Measurements from ENCODE around the gene EPHA6. TPM values are rescaled to one million over a fixed set of nuclear protein-coding genes. Genes with fewer than 3 reads are reported as not detected.

Gene EPHA6
- total RNA-seq, 1 experiment from 2014 or later: 0.61 TPM

- Histone ChIP-seq H3K18ac (ENCODE audit: insufficient read length, low read depth, low read length) (no peak overlapping the region), H2BK20ac (ENCODE audit: low read depth, low read length, poor library complexity, severe bottlenecking) (no peak overlapping the region), H3K79me2 (ENCODE audit: insufficient read depth, low read length) (no peaks in the 10 kb centered on the region), H3K23ac (ENCODE audit: insufficient read length, low read depth, low read length) (no peak overlapping the region), H3K4me1 (ENCODE audit: insufficient read depth, low read length) (no peaks in the 10 kb centered on the region), H3K79me1 (ENCODE audit: insufficient read depth, low read depth, low read length, poor library complexity, severe bottlenecking) (no peaks in the 10 kb centered on the region), H3K9ac (ENCODE audit: extremely low read depth, insufficient read length, low read length) (no peak overlapping the region), H4K20me1 (ENCODE audit: control insufficient read depth, insufficient read depth, insufficient read length) (no peaks in the 10 kb centered on the region), H3K27me3 (ENCODE audit: insufficient read depth, low read length) (no peaks in the 10 kb centered on the region), H2AK5ac (ENCODE audit: insufficient read length, low read length) (no peak overlapping the region), H3T11ph (ENCODE audit: low read length) (no peak overlapping the region), H4K5ac (ENCODE audit: insufficient read length, low read depth, low read length) (no peak overlapping the region), H3K56ac (ENCODE audit: insufficient read length, low read depth, low read length) (no peak overlapping the region), H3K23me2 (ENCODE audit: insufficient read length, low read depth, low read length, poor library complexity, severe bottlenecking) (no peaks in the 10 kb centered on the region), H2BK15ac (ENCODE audit: low read depth, low read length) (no peak overlapping the region), H3K27ac (ENCODE audit: insufficient read length, low read depth, low read length) (no peak overlapping the region), H3K4me2 (ENCODE audit: insufficient read depth, insufficient read length, low read length) (no peak overlapping the region), H2AFZ (ENCODE audit: low read length) (no peak overlapping the region), H4K8ac (replicated peaks; ENCODE audit: insufficient read length, low read depth, low read length) (no peak overlapping the region), H2BK5ac (ENCODE audit: insufficient read length, low read length) (no peak overlapping the region), H2BK12ac (ENCODE audit: insufficient read length, low read depth, low read length) (no peak overlapping the region), H3K4ac (ENCODE audit: low read depth, low read length) (no peak overlapping the region), H4K91ac (ENCODE audit: insufficient read length, low read depth, low read length) (no peak overlapping the region), H3K9me3 (ENCODE audit: control insufficient read depth, low read depth, low read length) (no peaks in the 10 kb centered on the region), H2BK120ac (ENCODE audit: low read depth, low read length, poor library complexity, severe bottlenecking) (no peak overlapping the region), H3K14ac (ENCODE audit: insufficient read depth, low read length) (no peak overlapping the region)
- H3K27ac Mint-ChIP-seq: no peak overlapping the region
- no peaks in the 10 kb centered on the region for H3K36me3 Mint-ChIP-seq (ENCODE audit: insufficient read depth in 1 of 3, low read depth in 3 of 3)
- no CpG with 5 or more reads among the region's 3 CpGs for WGBS (ENCODE audit: extremely low coverage, insufficient read length, low lambda C conversion rate)
- no peaks in the 10 kb centered on the region for H3K27me3 Mint-ChIP-seq (ENCODE audit: low read depth)
- H3K9me3 Mint-ChIP-seq: 0 out of 5 replicates have a peak, but pooled peaks cover 0 to 3% of the 10 kb centered on the region in 2 experiments
- H3K4me3 Mint-ChIP-seq: no peak overlapping the region
- H3K4me1 Mint-ChIP-seq: peaks cover 0 to 3% of the 10 kb centered on the region in 2 experiments; a peak in 1 of 4 replicates
- DNase-seq: no peak
- TF ChIP-seq, protein P1, sequence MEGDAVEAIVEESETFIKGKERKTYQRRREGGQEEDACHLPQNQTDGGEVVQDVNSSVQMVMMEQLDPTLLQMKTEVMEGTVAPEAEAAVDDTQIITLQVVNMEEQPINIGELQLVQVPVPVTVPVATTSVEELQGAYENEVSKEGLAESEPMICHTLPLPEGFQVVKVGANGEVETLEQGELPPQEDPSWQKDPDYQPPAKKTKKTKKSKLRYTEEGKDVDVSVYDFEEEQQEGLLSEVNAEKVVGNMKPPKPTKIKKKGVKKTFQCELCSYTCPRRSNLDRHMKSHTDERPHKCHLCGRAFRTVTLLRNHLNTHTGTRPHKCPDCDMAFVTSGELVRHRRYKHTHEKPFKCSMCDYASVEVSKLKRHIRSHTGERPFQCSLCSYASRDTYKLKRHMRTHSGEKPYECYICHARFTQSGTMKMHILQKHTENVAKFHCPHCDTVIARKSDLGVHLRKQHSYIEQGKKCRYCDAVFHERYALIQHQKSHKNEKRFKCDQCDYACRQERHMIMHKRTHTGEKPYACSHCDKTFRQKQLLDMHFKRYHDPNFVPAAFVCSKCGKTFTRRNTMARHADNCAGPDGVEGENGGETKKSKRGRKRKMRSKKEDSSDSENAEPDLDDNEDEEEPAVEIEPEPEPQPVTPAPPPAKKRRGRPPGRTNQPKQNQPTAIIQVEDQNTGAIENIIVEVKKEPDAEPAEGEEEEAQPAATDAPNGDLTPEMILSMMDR (conservative IDR thresholded peaks at IDR 0.05): no peak
These were observed 180.6 kb downstream of the EPHA6 start for GRCh38 chr3:96994988-96995387.
